BJ (cell line): Measurements from ENCODE around the gene EGFR. TPM values are rescaled to one million over a fixed set of nuclear protein-coding genes. Genes with fewer than 3 reads are reported as not detected.

Experiments used
- CTCF ChIA-PET: fragments of 350-600 bp; formaldehyde crosslinking; extraction: SDS; loops from one replicate; lab custom pipeline; 2021; ENCODE audit warnings: antibody characterized with exemption, inconsistent platforms; lab: Yijun Ruan, JAX
- POLR2A ChIA-PET: fragments of 300-600 bp; sonication (Branson Sonifier 250); formaldehyde crosslinking; extraction: SDS; loops from one replicate; lab custom pipeline; 2021; ENCODE audit warnings: antibody characterized with exemption; lab: Charles Lee
- DNase-seq: peaks from one replicate; pipeline ENCODE4 v3.0.0-alpha.2; 2011; ENCODE audit warnings: low read depth
- H3K27me3 ChIP-seq: 2 replicates; pipeline ENCODE4 v1.6.0; 2011; ENCODE audit warnings: low read length; ENCODE audit not compliant: control insufficient read depth, insufficient read depth
- H3K36me3 ChIP-seq: 2 replicates; pipeline ENCODE4 v1.5.1; 2011; ENCODE audit warnings: low read length; ENCODE audit not compliant: control insufficient read depth, insufficient read depth
- H3K4me3 ChIP-seq: 2 replicates; pipeline ENCODE4 v1.5.1; 2011; ENCODE audit warnings: low read depth, mild to moderate bottlenecking, control low read depth, low read length
- CTCF ChIP-seq: IDR thresholded peaks from 2 replicates; pipeline ENCODE4 v1.5.1; 2011; ENCODE audit warnings: low read depth, mild to moderate bottlenecking, control low read depth, inconsistent platforms, low read length, moderate library complexity; ENCODE audit not compliant: insufficient read depth
- polyA plus RNA-seq: library from polyadenylated mRNA; depleted of rRNA; stranded (reverse); fragments of >200 nt; gene quantifications from 2 replicates; pipeline ENCODE4 v1.2.3, GENCODE V29; 2011

The EGFR gene
- polyA plus RNA-seq, 1 experiment: 34.0 TPM

DNA sequence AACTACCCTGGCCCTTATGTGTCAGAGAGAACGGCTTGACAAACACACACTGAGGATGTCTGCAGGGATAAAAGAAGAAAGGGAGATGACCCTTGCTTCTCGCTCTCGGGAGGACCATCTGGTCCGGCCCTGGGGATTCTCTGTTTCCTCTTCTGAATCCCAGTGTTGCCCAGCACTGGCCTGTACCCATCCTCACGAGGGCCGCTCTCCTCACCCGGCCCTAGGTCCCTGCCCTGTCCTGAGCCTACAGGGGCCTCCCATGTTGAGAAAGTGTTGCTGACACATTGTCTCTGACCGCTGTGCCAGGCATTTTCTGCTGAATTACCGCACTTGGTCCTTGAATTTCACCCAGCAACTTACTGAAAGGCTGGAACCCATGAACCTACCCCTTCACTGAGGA, 174.4 kb downstream of the EGFR start:
- no peaks in the 10 kb centered on the region for H3K27me3 ChIP-seq
- CTCF ChIA-PET: interaction anchor here (0.5 to 1.3 kb wide), 4 partner anchors 9 to 173 kb away, joined by 3 to 7 read pairs (median 4); no protein-coding TSS in a partner anchor
- DNase-seq: no peak
- no peak for TF ChIP-seq CTCF
- POLR2A ChIA-PET: no interaction called here
- H3K36me3 ChIP-seq: peaks cover 4% of the 10 kb centered on the region
- no peak overlapping the region for H3K4me3 ChIP-seq

DNA sequence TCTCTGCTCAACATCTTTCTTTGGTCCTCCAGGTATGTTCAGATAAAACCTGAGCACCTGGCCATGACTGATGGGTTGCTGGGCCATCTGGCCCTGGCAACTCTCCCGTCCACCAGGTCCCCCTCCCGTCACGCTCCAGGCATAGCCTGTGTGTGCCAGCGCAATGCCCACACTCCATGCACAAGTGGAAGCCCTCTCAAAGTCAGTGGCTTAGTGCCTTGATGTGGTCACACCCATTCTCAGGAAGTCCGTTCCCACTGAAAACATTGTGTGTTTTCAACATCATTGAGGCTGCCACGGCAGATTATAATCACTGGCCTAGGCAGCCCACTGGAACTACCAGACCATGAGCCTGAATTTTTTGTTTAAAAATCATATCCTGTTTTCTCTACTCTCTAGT, 175.7 kb downstream of the EGFR start:
- POLR2A ChIA-PET: no interaction called here

GRCh38 chr7:55198634-55199392, 180.0 kb downstream of the EGFR start:
- no peak for TF ChIP-seq CTCF
- CTCF ChIA-PET: no interaction called here
- DNase-seq: no peak
- H3K36me3 ChIP-seq: peaks cover 26% of the 10 kb centered on the region
- H3K27me3 ChIP-seq: no peaks in the 10 kb centered on the region
- no peak overlapping the region for H3K4me3 ChIP-seq
- POLR2A ChIA-PET: no interaction called here

More for the DNA sequence above, 175.7 kb downstream of the EGFR start:
- CTCF ChIA-PET: interaction anchor here (1.0 to 3.5 kb wide), 2 partner anchors 60 to 421 kb away, joined by 3 to 12 read pairs; no protein-coding TSS in a partner anchor
- Histone ChIP-seq H3K27me3 (no peaks in the 10 kb centered on the region), H3K36me3 (peaks cover 6% of the 10 kb centered on the region), H3K4me3 (no peak overlapping the region)
- TF ChIP-seq CTCF: no peak
- DNase-seq: no peak

GRCh38 chr7:55199418-55199817, 180.6 kb downstream of the EGFR start:
- ChIA-PET CTCF (interaction anchor here (0.6 kb wide), 1 partner anchor 11 kb away, joined by 3 read pairs; no protein-coding TSS in a partner anchor), POLR2A (no interaction called here)
- Histone ChIP-seq H3K36me3 (peaks cover 30% of the 10 kb centered on the region), H3K27me3 (no peaks in the 10 kb centered on the region), H3K4me3 (no peak overlapping the region)
- DNase-seq: no peak
- TF ChIP-seq CTCF: no peak

- POLR2A ChIA-PET: no interaction called here
- CTCF ChIA-PET: interaction anchor here (1.1 to 1.3 kb wide), 2 partner anchors 11 to 54 kb away, joined by 5 to 7 read pairs; no protein-coding TSS in a partner anchor
- no peak for DNase-seq
- peaks cover 40% of the 10 kb centered on the region for H3K36me3 ChIP-seq
- H3K27me3 ChIP-seq: no peaks in the 10 kb centered on the region
- no peak overlapping the region for H3K4me3 ChIP-seq
- no peak for TF ChIP-seq CTCF
These were observed 181.6 kb downstream of the EGFR start for GRCh38 chr7:55200441-55200840.
